Common myeloid progenitor, CD34-positive (primary cell): ENCODE data around the gene CLDN9.

Source experiments
- CTCF ChIA-PET: fragments of 350-600 bp; sonication (Branson Sonifier 250); formaldehyde crosslinking; loops from one replicate; lab custom pipeline; 2021; ENCODE audit warnings: antibody characterized with exemption; lab: Charles Lee
- POLR2A ChIA-PET: fragments of 350-600 bp; sonication (Branson Sonifier 250); formaldehyde crosslinking; loops from one replicate; lab custom pipeline; 2021; ENCODE audit warnings: antibody characterized with exemption; lab: Charles Lee
- DNase-seq, 3 donors: peaks; one replicate each; pipeline versions ENCODE4 v3.0.0 to v3.0.0-alpha.2; 2013
- H3K27ac ChIP-seq, 2 experiments: 1 replicate in 1 of 2; 2 replicates in 1 of 2; pipeline ENCODE4 v1.7.0; 2013; ENCODE audit warnings: inconsistent platforms in 2 of 2, low read length in 2 of 2, mild to moderate bottlenecking in 2 of 2, low read depth in 1 of 2, moderate library complexity in 1 of 2; ENCODE audit not compliant: severe bottlenecking in 2 of 2, insufficient read depth in 1 of 2, poor library complexity in 1 of 2
- H3K27me3 ChIP-seq, 5 experiments: replicated peaks in 2 of 5; 1 replicate in 3 of 5; 2 replicates in 2 of 5; pipeline versions ENCODE4 v1.6.1 to v1.7.0; 2013; ENCODE audit warnings: low read length in 4 of 5, mild to moderate bottlenecking in 2 of 5, moderate library complexity in 2 of 5, inconsistent platforms in 1 of 5; ENCODE audit not compliant: insufficient read depth in 5 of 5, control insufficient read depth in 4 of 5
- H3K36me3 ChIP-seq, 4 experiments: 1 replicate in 2 of 4; 2 replicates in 2 of 4; pipeline versions ENCODE4 v1.6.1 to v1.7.0; 2013; ENCODE audit warnings: low read length in 3 of 4, control low read depth in 1 of 4, mild to moderate bottlenecking in 1 of 4; ENCODE audit not compliant: control insufficient read depth in 4 of 4, insufficient read depth in 4 of 4
- H3K4me1 ChIP-seq, 4 experiments: 1 replicate in 3 of 4; 2 replicates in 1 of 4; pipeline versions ENCODE4 v1.6.1 to v1.7.1; 2013; ENCODE audit warnings: low read length in 3 of 4, mild to moderate bottlenecking in 3 of 4, control low read depth in 1 of 4, inconsistent platforms in 1 of 4, moderate library complexity in 1 of 4; ENCODE audit not compliant: control insufficient read depth in 4 of 4, insufficient read depth in 4 of 4; ENCODE audit errors: control extremely low read depth in 1 of 4
- H3K4me3 ChIP-seq, 7 experiments: 1 replicate in 4 of 7; 2 replicates in 3 of 7; pipeline versions ENCODE4 v1.5.1 to v1.7.0; 2013; ENCODE audit warnings: mild to moderate bottlenecking in 7 of 7, low read length in 6 of 7, moderate library complexity in 6 of 7, inconsistent platforms in 2 of 7, low read depth in 2 of 7, control low read depth in 1 of 7; ENCODE audit not compliant: insufficient read depth in 4 of 7, control insufficient read depth in 1 of 7; ENCODE audit errors: extremely low read depth in 1 of 7
- H3K9me3 ChIP-seq, 5 experiments: 1 replicate in 4 of 5; 2 replicates in 1 of 5; pipeline versions ENCODE4 v1.6.1 to v1.7.1; 2013; ENCODE audit warnings: low read length in 4 of 5, mild to moderate bottlenecking in 2 of 5, inconsistent platforms in 1 of 5, low read depth in 1 of 5, moderate library complexity in 1 of 5; ENCODE audit not compliant: control insufficient read depth in 4 of 5, insufficient read depth in 2 of 5; ENCODE audit errors: control extremely low read depth in 1 of 5
- WGBS: methylation state at CpG from one replicate; pipeline ENCODE4 v1.1.5; 2013; ENCODE audit not compliant: insufficient coverage; 5-methylcytosine and 5-hydroxymethylcytosine counted together

Gene CLDN9

GRCh38 chr16:2992383-2993081 lies 20.2 kb upstream of the CLDN9 start:
- Histone ChIP-seq H3K4me3 (no peak overlapping the region), H3K27me3 (no peaks in the 10 kb centered on the region), H3K36me3 (no peaks in the 10 kb centered on the region), H3K4me1 (no peaks in the 10 kb centered on the region), H3K27ac (no peak overlapping the region), H3K9me3 (no peaks in the 10 kb centered on the region)
- DNase-seq, result no peak
- POLR2A ChIA-PET, result no interaction called here
- CTCF ChIA-PET, result interaction anchor here (0.6 to 1.1 kb wide), 2 partner anchors 9 to 21 kb away, joined by 3 read pairs; no protein-coding TSS in a partner anchor
- 98% methylated on average over 7 of the region's 14 CpGs for WGBS

- Histone ChIP-seq H3K4me3 (no peak overlapping the region), H3K36me3 (no peaks in the 10 kb centered on the region), H3K4me1 (no peaks in the 10 kb centered on the region), H3K27ac (no peak overlapping the region), H3K27me3 (no peaks in the 10 kb centered on the region), H3K9me3 (no peaks in the 10 kb centered on the region)
- no peak for DNase-seq
- 100% methylated on average over 7 of the region's 13 CpGs for WGBS
- ChIA-PET CTCF (interaction anchor here (1.1 to 1.8 kb wide), 3 partner anchors 8 to 35 kb away, joined by 3 read pairs; a partner anchor contains a TSS), POLR2A (no interaction called here)
These were observed 16.4 kb upstream of the CLDN9 start for GRCh38 chr16:2996298-2996697.

- Histone ChIP-seq H3K4me3 (no peak overlapping the region), H3K36me3 (peaks cover 0 to 4% (median 1%) of the 10 kb centered on the region in 4 experiments), H3K27me3 (no peaks in the 10 kb centered on the region), H3K4me1 (peaks cover 0 to 6% (median 2%) of the 10 kb centered on the region in 4 experiments), H3K9me3 (no peaks in the 10 kb centered on the region), H3K27ac (no peak overlapping the region)
- ChIA-PET POLR2A (no interaction called here), CTCF (interaction anchor here (1.0 to 10.6 kb wide), 4 partner anchors 11 to 30 kb away, joined by 3 to 197 read pairs (median 55); partner anchors contain the start of genes CLDN6, HCFC1R1, THOC6 and TNFRSF12A)
- 100% methylated on average over 4 of the region's 6 CpGs for WGBS
- no peak for DNase-seq
These were observed 12.8 kb upstream of the CLDN9 start for GRCh38 chr16:2999929-3000328.

GRCh38 chr16:3000540-3000939 lies 12.2 kb upstream of the CLDN9 start:
- H3K27me3 ChIP-seq, result no peaks in the 10 kb centered on the region
- H3K9me3 ChIP-seq, result no peaks in the 10 kb centered on the region
- ChIA-PET CTCF (interaction anchor here (1.0 to 10.6 kb wide), 5 partner anchors 12 to 30 kb away, joined by 3 to 197 read pairs (median 9); partner anchors contain the start of genes CLDN6, HCFC1R1, THOC6 and TNFRSF12A), POLR2A (no interaction called here)
- peaks cover 0 to 4% (median 1%) of the 10 kb centered on the region in 4 experiments for H3K36me3 ChIP-seq
- H3K27ac ChIP-seq, result no peak overlapping the region
- no peak overlapping the region for H3K4me3 ChIP-seq
- 93% methylated on average over 3 of the region's 4 CpGs for WGBS
- DNase-seq, result no peak
- H3K4me1 ChIP-seq, result peaks cover 0 to 10% (median 5%) of the 10 kb centered on the region in 4 experiments

GRCh38 chr16:3001316-3001715 lies 11.4 kb upstream of the CLDN9 start:
- no peak for DNase-seq
- Histone ChIP-seq H3K9me3 (no peaks in the 10 kb centered on the region), H3K4me1 (peaks cover 0 to 18% (median 11%) of the 10 kb centered on the region in 4 experiments), H3K4me3 (no peak overlapping the region), H3K27me3 (no peaks in the 10 kb centered on the region), H3K27ac (no peak overlapping the region), H3K36me3 (peaks cover 0 to 4% (median 1%) of the 10 kb centered on the region in 4 experiments)
- CTCF ChIA-PET, result interaction anchor here (1.1 to 10.6 kb wide), 5 partner anchors 13 to 170 kb away, joined by 4 to 197 read pairs (median 9); partner anchors contain the start of genes CLDN6, HCFC1R1, THOC6 and TNFRSF12A
- WGBS, result 87% methylated on average over 7 of the region's 12 CpGs
- POLR2A ChIA-PET, result no interaction called here

- Histone ChIP-seq H3K27ac (no peak overlapping the region), H3K4me1 (peaks cover 11 to 42% (median 35%) of the 10 kb centered on the region in 4 experiments), H3K27me3 (no peaks in the 10 kb centered on the region), H3K36me3 (peaks cover 0 to 4% (median 1%) of the 10 kb centered on the region in 4 experiments), H3K9me3 (no peaks in the 10 kb centered on the region), H3K4me3 (peak overlapping the region; percentile 19 to 81 (median 48))
- peak; percentile 99 to 100 (median 100) for DNase-seq
- WGBS, result 9% methylated on average over 47 of the region's 58 CpGs
- ChIA-PET CTCF (interaction anchor here (0.7 to 10.6 kb wide), 9 partner anchors 15 to 408 kb away, joined by 3 to 197 read pairs (median 3); partner anchors contain the start of genes CLDN6, HCFC1R1, THOC6 and TNFRSF12A), POLR2A (interaction anchor here (0.6 to 2.5 kb wide), 4 partner anchors 17 to 213 kb away, joined by 3 to 11 read pairs (median 5); partner anchors contain the start of gene TNFRSF12A)
These were observed 9.0 kb upstream of the CLDN9 start for GRCh38 chr16:3003582-3004270.
